Liver (tissue), 9 donors: ENCODE data around the gene TIAM2. TPM values are rescaled to one million over a fixed set of nuclear protein-coding genes. Genes with fewer than 3 reads are reported as not detected.

ENCODE experiments used
- DNase-seq: peaks from one replicate; pipeline ENCODE4 v3.0.0-alpha.2; 2017; ENCODE audit warnings: low spot score
- H3K27ac ChIP-seq, 2 donors: one replicate each; pipeline ENCODE4 v1.7.0; 2013; ENCODE audit warnings: inconsistent platforms in 2 of 2, low read length in 2 of 2, control low read depth in 1 of 2, low read depth in 1 of 2, mild to moderate bottlenecking in 1 of 2
- H3K27me3 ChIP-seq, 4 donors: one replicate each; pipeline versions ENCODE4 v1.6.1 to v1.7.0; 2013; ENCODE audit warnings: low read length in 3 of 4, inconsistent platforms in 1 of 4, mild to moderate bottlenecking in 1 of 4, moderate library complexity in 1 of 4; ENCODE audit not compliant: control insufficient read depth in 4 of 4, insufficient read depth in 4 of 4
- H3K36me3 ChIP-seq, 4 donors: one replicate each; pipeline versions ENCODE4 v1.6.1 to v1.7.0; 2013; ENCODE audit warnings: low read length in 3 of 4, mild to moderate bottlenecking in 3 of 4, low read depth in 1 of 4, moderate library complexity in 1 of 4; ENCODE audit not compliant: control insufficient read depth in 4 of 4, insufficient read depth in 3 of 4
- H3K4me1 ChIP-seq, 4 donors: one replicate each; pipeline versions ENCODE4 v1.6.1 to v1.7.0; 2013; ENCODE audit warnings: low read length in 3 of 4, mild to moderate bottlenecking in 3 of 4, moderate library complexity in 1 of 4; ENCODE audit not compliant: control insufficient read depth in 4 of 4, insufficient read depth in 4 of 4
- H3K4me3 ChIP-seq, 3 donors: one replicate each; pipeline versions ENCODE4 v1.6.1 to v1.7.0; 2013; ENCODE audit warnings: low read length in 3 of 3, control low read depth in 1 of 3, low read depth in 1 of 3, mild to moderate bottlenecking in 1 of 3
- H3K9ac ChIP-seq, 2 donors: one replicate each; pipeline ENCODE4 v1.7.0; 2013; ENCODE audit warnings: low read length in 2 of 2, mild to moderate bottlenecking in 2 of 2, moderate library complexity in 2 of 2, control low read depth in 1 of 2, low read depth in 1 of 2
- H3K9me3 ChIP-seq, 4 donors: one replicate each; pipeline versions ENCODE4 v1.6.1 to v1.7.0; 2013; ENCODE audit warnings: low read length in 3 of 4; ENCODE audit not compliant: control insufficient read depth in 4 of 4
- ATF3 ChIP-seq: IDR thresholded peaks from 2 replicates; pipeline ENCODE4 v1.6.1; 2016; ENCODE audit warnings: antibody characterized with exemption
- EGR1 ChIP-seq, 2 donors: IDR thresholded peaks; 2 replicates each; pipeline ENCODE4 v1.6.1; 2016 to 2018; ENCODE audit warnings: antibody characterized with exemption in 2 of 2, low read depth in 2 of 2
- FOXA1 ChIP-seq: IDR thresholded peaks from 2 replicates; pipeline ENCODE4 v1.6.1; 2016; ENCODE audit warnings: antibody characterized with exemption
- FOXA2 ChIP-seq: IDR thresholded peaks from 2 replicates; pipeline ENCODE4 v1.6.1; 2016; ENCODE audit warnings: antibody characterized with exemption
- GABPA ChIP-seq, 2 donors: IDR thresholded peaks in 1 of 2; conservative IDR thresholded peaks in 1 of 2; 2 replicates each; pipeline ENCODE4 v1.6.1; 2016; ENCODE audit warnings: antibody characterized with exemption in 2 of 2, mild to moderate bottlenecking in 1 of 2, moderate library complexity in 1 of 2
- HNF4A ChIP-seq, 2 donors: conservative IDR thresholded peaks; 2 replicates each; pipeline ENCODE4 v1.6.1; 2016; ENCODE audit warnings: antibody characterized with exemption in 2 of 2, mild to moderate bottlenecking in 2 of 2
- HNF4G ChIP-seq: IDR thresholded peaks from 2 replicates; pipeline ENCODE4 v1.6.1; 2016; ENCODE audit warnings: antibody characterized with exemption
- JUND ChIP-seq, 2 donors: IDR thresholded peaks; 2 replicates each; pipeline ENCODE4 v1.6.1; 2016; ENCODE audit warnings: antibody characterized with exemption in 2 of 2
- MAX ChIP-seq: IDR thresholded peaks from 2 replicates; pipeline ENCODE4 v1.6.1; 2016; ENCODE audit warnings: antibody characterized with exemption
- NR2F2 ChIP-seq: IDR thresholded peaks from 2 replicates; pipeline ENCODE4 v1.6.1; 2016; ENCODE audit warnings: antibody characterized with exemption
- RAD21 ChIP-seq, 2 donors: IDR thresholded peaks; 2 replicates each; pipeline ENCODE4 v1.6.1; 2016; ENCODE audit warnings: antibody characterized with exemption in 2 of 2, mild to moderate bottlenecking in 2 of 2
- REST ChIP-seq: IDR thresholded peaks from 2 replicates; pipeline ENCODE4 v1.6.1; 2016; ENCODE audit warnings: antibody characterized with exemption, mild to moderate bottlenecking
- RXRA ChIP-seq, 2 donors: IDR thresholded peaks; 2 replicates each; pipeline ENCODE4 v1.6.1; 2017 to 2018; ENCODE audit warnings: antibody characterized with exemption in 2 of 2, mild to moderate bottlenecking in 1 of 2
- SP1 ChIP-seq: IDR thresholded peaks from 2 replicates; pipeline ENCODE4 v1.6.1; 2018; ENCODE audit warnings: antibody characterized with exemption, mild to moderate bottlenecking
- TAF1 ChIP-seq: conservative IDR thresholded peaks from 2 replicates; pipeline ENCODE4 v1.6.1; 2016; ENCODE audit warnings: antibody characterized with exemption, mild to moderate bottlenecking
- YY1 ChIP-seq: IDR thresholded peaks from 2 replicates; pipeline ENCODE4 v1.6.1; 2016; ENCODE audit warnings: antibody characterized with exemption, mild to moderate bottlenecking
- ZBTB33 ChIP-seq: IDR thresholded peaks from 2 replicates; pipeline ENCODE4 v1.6.1; 2016; ENCODE audit warnings: antibody characterized with exemption
- WGBS: extraction: QIAGEN DNeasy Blood & Tissue Kit; methylation state at CpG from one replicate; pipeline ENCODE4 v1.1.7; 2013; 5-methylcytosine and 5-hydroxymethylcytosine counted together
- polyA plus RNA-seq, 2 donors: library from polyadenylated mRNA; stranded (reverse) in 1 of 2; unstranded in 1 of 2; fragments of 200-250 nt in 1 of 2; fragments of >200 nt in 1 of 2; fragmentation: Nextera tagmentation in 1 of 2; extraction: Ambion mirVana in 1 of 2; gene quantifications; one replicate each; pipeline versions ENCODE4 v1.2.1 to v1.2.3, GENCODE V29; 2013 to 2015
- total RNA-seq, 2 donors: library from RNA; depleted of rRNA; stranded (reverse); fragments of >200 nt; gene quantifications; one replicate each; pipeline ENCODE4 v1.2.3, GENCODE V29; 2014
- TF ChIP-seq, protein P1 (sequence below): fragments of 150-350 bp; IDR thresholded peaks from 2 replicates; pipeline ENCODE4 v1.5.1; 2017; ENCODE audit warnings: improper control_type of control experiment, low read depth, low read length; ENCODE audit not compliant: missing input control
- donor health status: healthy.
- donor health status: healthy.
- donor health status: healthy.
- donor health status: healthy.
- donor health status: healthy.

Gene TIAM2
- total and polyA plus RNA-seq, 4 donors, result 0.62 to 3.7 (median 2.4) TPM

DNA sequence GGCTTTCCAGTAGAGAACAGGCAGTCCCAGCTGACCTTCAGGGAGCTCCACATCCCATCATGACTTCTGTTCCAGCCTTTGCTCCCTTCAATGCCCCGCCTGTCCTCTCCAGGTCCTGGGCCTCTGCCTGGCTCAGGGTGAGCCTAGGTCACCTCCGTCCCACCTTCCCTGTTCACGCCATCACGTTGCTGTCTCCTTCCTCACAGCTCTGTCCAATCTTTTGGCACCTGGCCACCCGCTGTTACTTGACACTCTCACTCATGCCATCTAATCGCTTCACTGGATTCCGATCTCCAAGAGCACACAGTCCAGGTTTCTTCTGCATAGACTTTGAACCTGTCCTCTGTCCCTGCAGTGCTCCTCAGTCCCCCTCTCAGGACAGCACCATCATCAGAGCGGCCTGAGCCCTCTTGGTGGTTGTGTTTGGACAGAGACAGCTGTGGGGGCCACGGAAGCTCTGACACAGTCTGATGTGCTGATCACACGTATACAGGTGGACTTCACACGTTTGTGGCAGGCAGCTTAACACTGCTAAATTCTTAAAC, 34.7 kb upstream of the TIAM2 start:
- Histone ChIP-seq H3K4me1 (no peaks in the 10 kb centered on the region), H3K36me3 (no peaks in the 10 kb centered on the region), H3K27ac (no peak overlapping the region), H3K27me3 (no peaks in the 10 kb centered on the region), H3K4me3 (no peak overlapping the region), H3K9me3 (no peaks in the 10 kb centered on the region), H3K9ac (no peak overlapping the region)
- WGBS, result 81% methylated on average over 11 of the region's 11 CpGs
- DNase-seq, result no peak
- TF ChIP-seq FOXA1 (no peak), FOXA2 (no peak), ZBTB33 (no peak), JUND (IDR thresholded peaks at IDR 0.05) (no peak), EGR1 (IDR thresholded peaks at IDR 0.05; ENCODE audit: low read depth in 2 of 2) (no peak), TAF1 (no peak), HNF4A (conservative IDR thresholded peaks at IDR 0.05) (no peak), RXRA (IDR thresholded peaks at IDR 0.05) (no peak), YY1 (no peak), NR2F2 (no peak), ATF3 (no peak), HNF4G (no peak), MAX (no peak), SP1 (no peak), GABPA (IDR thresholded peaks at IDR 0.05 in 1 of 2, conservative IDR thresholded peaks at IDR 0.05 in 1 of 2) (no peak), RAD21 (IDR thresholded peaks at IDR 0.05) (no peak), REST (no peak)
- TF ChIP-seq, protein P1, sequence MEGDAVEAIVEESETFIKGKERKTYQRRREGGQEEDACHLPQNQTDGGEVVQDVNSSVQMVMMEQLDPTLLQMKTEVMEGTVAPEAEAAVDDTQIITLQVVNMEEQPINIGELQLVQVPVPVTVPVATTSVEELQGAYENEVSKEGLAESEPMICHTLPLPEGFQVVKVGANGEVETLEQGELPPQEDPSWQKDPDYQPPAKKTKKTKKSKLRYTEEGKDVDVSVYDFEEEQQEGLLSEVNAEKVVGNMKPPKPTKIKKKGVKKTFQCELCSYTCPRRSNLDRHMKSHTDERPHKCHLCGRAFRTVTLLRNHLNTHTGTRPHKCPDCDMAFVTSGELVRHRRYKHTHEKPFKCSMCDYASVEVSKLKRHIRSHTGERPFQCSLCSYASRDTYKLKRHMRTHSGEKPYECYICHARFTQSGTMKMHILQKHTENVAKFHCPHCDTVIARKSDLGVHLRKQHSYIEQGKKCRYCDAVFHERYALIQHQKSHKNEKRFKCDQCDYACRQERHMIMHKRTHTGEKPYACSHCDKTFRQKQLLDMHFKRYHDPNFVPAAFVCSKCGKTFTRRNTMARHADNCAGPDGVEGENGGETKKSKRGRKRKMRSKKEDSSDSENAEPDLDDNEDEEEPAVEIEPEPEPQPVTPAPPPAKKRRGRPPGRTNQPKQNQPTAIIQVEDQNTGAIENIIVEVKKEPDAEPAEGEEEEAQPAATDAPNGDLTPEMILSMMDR, result no peak
